ENCODE measurements around the gene MFRP. TPM values are rescaled to one million over a fixed set of nuclear protein-coding genes. Genes with fewer than 3 reads are reported as not detected.
A peak's percentile ranks its signal among the peaks of the same experiment; 100 is the strongest.

MFRP gene
- total RNA-seq, 1 donor from 2014 or later: not detected

DNA sequence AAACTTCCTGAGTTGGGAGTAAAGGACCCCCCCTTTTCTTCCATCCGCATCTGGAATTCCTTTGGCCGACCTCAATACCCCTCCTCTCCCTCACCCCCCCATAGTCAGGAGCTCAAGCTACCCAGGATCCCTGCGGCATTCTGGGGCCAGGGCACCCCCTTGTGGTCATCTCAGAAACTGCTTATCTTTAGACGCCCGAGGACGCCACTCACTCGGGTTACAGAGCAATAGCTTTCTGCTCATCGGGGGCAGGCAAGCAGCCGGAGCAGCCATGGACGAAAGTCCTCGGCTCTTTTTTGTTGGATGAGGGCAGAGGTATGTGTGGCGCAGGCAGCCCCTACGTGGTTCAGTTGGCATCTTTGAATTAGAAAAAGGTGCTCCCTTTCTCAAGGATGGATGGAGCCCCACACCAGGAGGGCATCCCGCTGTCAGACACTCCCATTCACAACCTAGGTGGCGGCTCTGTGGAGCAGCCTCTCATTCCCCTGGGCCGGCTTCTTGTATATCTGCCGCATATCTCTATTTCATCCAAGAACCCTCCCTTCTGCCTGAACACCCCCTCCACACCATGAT, 8.1 kb downstream of the MFRP start:
- peak; percentile 80 for DNase-seq (ENCODE audit: low read depth, low spot score)
- Mint-ChIP-seq H3K4me1 (peaks cover 53% of the 10 kb centered on the region), H3K4me3 (peak overlapping the region; percentile 92), H3K27me3 (ENCODE audit: low read depth) (peaks cover 38% of the 10 kb centered on the region), H3K27ac (ENCODE audit: unreplicated experiment) (no peak overlapping the region), H3K36me3 (ENCODE audit: low read depth) (no peaks in the 10 kb centered on the region), H3K9me3 (no peaks in the 10 kb centered on the region)
- TF ChIP-seq, protein P1, sequence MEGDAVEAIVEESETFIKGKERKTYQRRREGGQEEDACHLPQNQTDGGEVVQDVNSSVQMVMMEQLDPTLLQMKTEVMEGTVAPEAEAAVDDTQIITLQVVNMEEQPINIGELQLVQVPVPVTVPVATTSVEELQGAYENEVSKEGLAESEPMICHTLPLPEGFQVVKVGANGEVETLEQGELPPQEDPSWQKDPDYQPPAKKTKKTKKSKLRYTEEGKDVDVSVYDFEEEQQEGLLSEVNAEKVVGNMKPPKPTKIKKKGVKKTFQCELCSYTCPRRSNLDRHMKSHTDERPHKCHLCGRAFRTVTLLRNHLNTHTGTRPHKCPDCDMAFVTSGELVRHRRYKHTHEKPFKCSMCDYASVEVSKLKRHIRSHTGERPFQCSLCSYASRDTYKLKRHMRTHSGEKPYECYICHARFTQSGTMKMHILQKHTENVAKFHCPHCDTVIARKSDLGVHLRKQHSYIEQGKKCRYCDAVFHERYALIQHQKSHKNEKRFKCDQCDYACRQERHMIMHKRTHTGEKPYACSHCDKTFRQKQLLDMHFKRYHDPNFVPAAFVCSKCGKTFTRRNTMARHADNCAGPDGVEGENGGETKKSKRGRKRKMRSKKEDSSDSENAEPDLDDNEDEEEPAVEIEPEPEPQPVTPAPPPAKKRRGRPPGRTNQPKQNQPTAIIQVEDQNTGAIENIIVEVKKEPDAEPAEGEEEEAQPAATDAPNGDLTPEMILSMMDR (conservative IDR thresholded peaks at IDR 0.05): peak; percentile 75

DNA sequence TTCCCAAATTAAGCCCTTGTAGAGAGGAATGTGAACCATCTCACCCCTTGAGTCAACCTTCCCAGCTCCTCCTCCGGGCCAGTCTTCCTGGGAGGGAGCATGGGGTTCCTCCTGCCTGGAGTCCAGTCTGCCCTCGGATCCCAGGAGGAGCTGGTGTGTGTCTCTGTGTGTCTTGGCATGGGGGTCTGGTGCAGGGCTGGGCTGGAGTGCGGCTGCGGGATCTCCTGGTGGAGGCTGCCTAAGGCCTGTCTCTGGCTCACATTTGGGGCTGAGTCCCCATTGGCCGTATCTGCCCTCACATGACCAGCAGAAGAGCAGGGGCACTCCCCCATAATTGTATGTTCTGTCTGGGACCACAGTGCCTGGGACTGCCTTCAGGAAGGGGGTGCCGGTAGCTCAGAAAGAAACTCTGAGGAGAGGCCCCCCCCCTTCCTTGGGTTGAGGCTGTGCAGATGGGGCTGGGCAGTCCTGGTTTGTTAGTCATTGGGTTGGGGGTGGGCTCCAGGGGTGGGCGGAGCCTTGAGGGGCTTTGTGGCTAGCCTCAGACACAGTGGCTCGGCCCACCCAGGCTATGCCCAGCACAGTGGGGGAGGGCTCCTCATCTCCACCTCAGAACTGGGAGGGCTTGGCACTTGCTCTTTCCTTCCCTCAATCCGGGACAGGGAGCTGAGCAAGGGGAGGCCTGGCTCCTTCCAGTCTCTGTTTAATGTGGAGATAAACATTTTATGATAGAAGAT, 8.8 kb downstream of the MFRP start:
- H3K27me3 Mint-ChIP-seq (ENCODE audit: low read depth): peaks cover 31% of the 10 kb centered on the region
- DNase-seq (ENCODE audit: low read depth, low spot score): no peak
- no peaks in the 10 kb centered on the region for H3K9me3 Mint-ChIP-seq
- peak overlapping the region; percentile 6 for H3K27ac Mint-ChIP-seq (ENCODE audit: unreplicated experiment)
- peak overlapping the region; percentile 92 for H3K4me3 Mint-ChIP-seq
- no peaks in the 10 kb centered on the region for H3K36me3 Mint-ChIP-seq (ENCODE audit: low read depth)
- peaks cover 59% of the 10 kb centered on the region for H3K4me1 Mint-ChIP-seq
- TF ChIP-seq, protein P1 (conservative IDR thresholded peaks at IDR 0.05): no peak

DNA sequence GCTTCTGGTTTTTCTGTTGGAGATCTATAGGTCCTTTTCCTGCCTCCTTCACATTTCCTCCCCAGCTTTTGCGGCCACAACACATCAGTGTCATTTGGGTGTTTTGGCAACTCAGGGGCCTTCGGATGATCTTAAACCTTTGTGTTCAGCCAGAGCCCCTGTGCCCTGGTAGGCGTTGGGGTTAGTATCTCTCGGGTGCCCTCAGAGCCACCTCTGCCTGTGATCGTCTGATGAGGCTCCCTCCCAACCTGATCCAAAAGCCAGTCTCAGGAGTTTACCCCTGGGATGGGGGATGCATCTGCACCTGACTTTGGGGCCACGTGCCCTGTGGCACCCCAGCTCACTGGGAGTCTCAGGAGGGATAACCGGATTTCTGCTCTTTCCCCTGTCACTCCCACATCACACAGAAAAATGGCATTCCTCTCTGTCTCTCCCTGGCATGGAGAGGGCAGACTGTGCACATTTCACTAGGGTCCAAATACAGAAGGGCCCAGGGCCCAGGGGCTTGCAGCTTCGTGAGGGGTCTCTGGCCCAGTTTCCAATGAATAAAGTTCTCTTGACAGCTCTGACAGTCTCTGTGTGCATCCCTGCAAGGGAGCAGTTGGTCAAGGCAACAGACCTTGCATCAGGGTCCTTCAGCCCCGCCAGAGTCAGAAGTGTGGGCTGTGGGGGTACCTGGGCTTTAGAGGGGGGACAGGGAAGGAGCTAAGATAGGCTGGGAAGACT, 9.6 kb downstream of the MFRP start:
- TF ChIP-seq, protein P1 (conservative IDR thresholded peaks at IDR 0.05): no peak
- Mint-ChIP-seq H3K4me3 (peak overlapping the region; percentile 92), H3K4me1 (peaks cover 66% of the 10 kb centered on the region), H3K36me3 (ENCODE audit: low read depth) (no peaks in the 10 kb centered on the region), H3K27me3 (ENCODE audit: low read depth) (peaks cover 27% of the 10 kb centered on the region), H3K9me3 (no peaks in the 10 kb centered on the region), H3K27ac (ENCODE audit: unreplicated experiment) (no peak overlapping the region)
- DNase-seq (ENCODE audit: low read depth, low spot score): no peak

DNA sequence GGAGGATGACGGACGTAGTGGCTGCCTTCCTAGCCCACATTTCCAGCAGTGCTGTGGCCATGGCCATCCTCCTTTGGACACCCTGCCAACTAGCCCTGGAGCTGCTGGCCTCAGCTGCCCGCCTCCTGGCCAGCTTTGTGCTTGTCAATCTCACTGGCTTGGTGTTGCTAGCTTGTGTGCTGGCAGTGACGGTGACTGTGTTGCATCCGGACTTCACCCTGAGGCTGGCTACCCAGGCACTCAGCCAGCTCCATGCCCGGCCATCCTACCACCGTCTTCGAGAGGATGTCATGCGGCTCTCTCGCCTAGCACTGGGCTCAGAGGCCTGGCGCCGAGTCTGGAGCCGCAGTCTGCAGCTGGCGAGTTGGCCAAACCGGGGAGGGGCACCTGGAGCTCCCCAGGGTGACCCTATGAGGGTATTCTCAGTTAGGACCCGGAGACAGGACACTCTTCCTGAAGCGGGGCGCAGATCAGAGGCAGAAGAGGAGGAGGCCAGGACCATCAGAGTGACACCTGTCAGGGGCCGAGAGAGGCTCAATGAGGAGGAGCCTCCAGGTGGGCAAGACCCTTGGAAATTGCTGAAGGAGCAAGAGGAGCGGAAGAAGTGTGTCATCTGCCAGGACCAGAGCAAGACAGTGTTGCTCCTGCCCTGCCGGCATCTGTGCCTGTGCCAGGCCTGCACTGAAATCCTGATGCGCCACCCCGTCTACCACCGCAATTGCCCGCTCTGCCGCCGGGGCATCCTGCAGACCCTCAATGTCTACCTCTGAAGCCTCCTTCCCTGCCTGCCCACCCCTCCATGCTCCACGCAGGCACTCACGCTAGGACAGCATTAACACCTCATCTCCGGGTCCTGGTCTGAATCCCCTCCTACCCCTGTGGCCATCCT, 10.6 kb downstream of the MFRP start:
- Mint-ChIP-seq H3K4me3 (peak overlapping the region; percentile 92), H3K36me3 (ENCODE audit: low read depth) (no peaks in the 10 kb centered on the region), H3K27ac (ENCODE audit: unreplicated experiment) (peak overlapping the region; percentile 99), H3K4me1 (peaks cover 63% of the 10 kb centered on the region), H3K27me3 (ENCODE audit: low read depth) (peaks cover 18% of the 10 kb centered on the region), H3K9me3 (no peaks in the 10 kb centered on the region)
- no peak for DNase-seq (ENCODE audit: low read depth, low spot score)
- TF ChIP-seq, protein P1 (conservative IDR thresholded peaks at IDR 0.05): no peak

DNA sequence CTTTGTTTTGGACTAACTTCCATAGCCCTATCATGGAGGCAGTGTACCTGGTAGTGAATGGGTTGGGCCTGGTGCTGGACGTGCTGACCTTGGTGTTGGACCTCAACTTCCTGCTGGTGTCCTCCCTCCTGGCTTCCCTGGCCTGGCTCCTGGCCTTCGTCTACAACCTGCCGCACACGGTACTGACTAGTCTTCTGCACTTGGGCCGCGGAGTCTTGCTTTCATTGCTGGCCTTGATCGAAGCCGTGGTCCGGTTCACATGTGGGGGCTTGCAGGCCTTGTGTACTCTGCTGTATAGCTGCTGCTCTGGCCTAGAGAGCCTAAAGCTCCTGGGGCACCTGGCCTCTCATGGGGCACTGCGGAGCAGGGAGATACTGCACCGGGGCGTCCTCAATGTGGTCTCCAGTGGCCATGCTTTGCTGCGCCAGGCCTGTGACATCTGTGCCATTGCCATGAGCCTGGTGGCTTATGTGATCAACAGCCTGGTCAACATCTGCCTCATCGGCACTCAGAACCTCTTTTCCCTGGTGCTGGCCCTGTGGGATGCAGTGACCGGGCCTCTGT, 11.3 kb downstream of the MFRP start:
- Mint-ChIP-seq H3K36me3 (ENCODE audit: low read depth) (no peaks in the 10 kb centered on the region), H3K9me3 (no peaks in the 10 kb centered on the region), H3K4me1 (peaks cover 60% of the 10 kb centered on the region), H3K27ac (ENCODE audit: unreplicated experiment) (peak overlapping the region; percentile 99), H3K4me3 (peak overlapping the region; percentile 92), H3K27me3 (ENCODE audit: low read depth) (peaks cover 15% of the 10 kb centered on the region)
- no peak for DNase-seq (ENCODE audit: low read depth, low spot score)
- TF ChIP-seq, protein P1 (conservative IDR thresholded peaks at IDR 0.05): no peak

All from neural crest cell (in vitro differentiated cells).